ENCODE results near the gene AZGP1. TPM values are rescaled to one million over a fixed set of nuclear protein-coding genes. Genes with fewer than 3 reads are reported as not detected.
"Not testable (repeated sequence)": the region's sequence is repeated elsewhere in the genome, so short reads cannot be mapped to it uniquely, and the experiment has no call there.

AZGP1 gene
- total and polyA plus RNA-seq, 7 donors = 0.49 to 2.4 (median 0.73) TPM

- TF ChIP-seq CTCF (IDR thresholded peaks at IDR 0.05) = no peak
- DNase-seq (no peak), ATAC-seq (peak in 1 of 4 donors; percentile 34)
- peaks cover 2 to 14% of the 10 kb centered on the region in 2 donors for H3K36me3 ChIP-seq (ENCODE audit: insufficient read depth in 1 of 2, low read depth in 1 of 2)
- H3K4me1 ChIP-seq = peaks cover 20% of the 10 kb centered on the region
- WGBS, 3 donors = 16 to 19% (median 16%) methylated on average over 11 of the region's 11 CpGs
- H3K9me3 ChIP-seq = no peaks in the 10 kb centered on the region
- H3K4me3 ChIP-seq = peak overlapping the region; percentile 98
- H3K27me3 ChIP-seq (ENCODE audit: insufficient read depth in 3 of 3, low read length in 2 of 3) = no peaks in the 10 kb centered on the region
- peak overlapping the region; percentile 100 for H3K27ac ChIP-seq
- intact Hi-C loops (cut with DNase I) = no loop called here
Observed at GRCh38 chr7:100016215-100016901, 40.5 kb upstream of the AZGP1 start.

- 2% methylated on average over 50 to 70 of the region's 70 CpGs for WGBS, 3 donors
- peak within 1 kb of the TSS; percentile 100 for H3K27ac ChIP-seq
- H3K9me3 ChIP-seq = no peaks in the 10 kb centered on the region
- DNase-seq (peak; percentile 89 to 94), ATAC-seq (peak; percentile 99 to 100 (median 99))
- peak within 1 kb of the TSS; percentile 98 for H3K4me3 ChIP-seq
- intact Hi-C loops (cut with DNase I) = no loop called here
- H3K27me3 ChIP-seq (ENCODE audit: insufficient read depth in 3 of 3, low read length in 2 of 3) = no peaks in the 10 kb centered on the region
- H3K4me1 ChIP-seq = peaks cover 17% of the 10 kb centered on the region
- TF ChIP-seq CTCF (IDR thresholded peaks at IDR 0.05) = no peak
- H3K36me3 ChIP-seq (ENCODE audit: insufficient read depth in 1 of 2, low read depth in 1 of 2) = peaks cover 2 to 13% of the 10 kb centered on the region in 2 donors
Observed at GRCh38 chr7:100015232-100016214, 39.7 kb upstream of the AZGP1 start, which contains the start of gene ZKSCAN1. TSS of gene ZKSCAN1 (plus strand) at chr7:100015596. CDS start at chr7:100023507, 7,911 bp downstream.

- ATAC-seq = no peak
- Histone ChIP-seq H3K4me1 (peaks cover 17% of the 10 kb centered on the region), H3K27ac (no peak overlapping the region), H3K9me3 (no peaks in the 10 kb centered on the region), H3K27me3 (ENCODE audit: insufficient read depth in 3 of 3, low read length in 2 of 3) (no peaks in the 10 kb centered on the region), H3K36me3 (ENCODE audit: insufficient read depth in 1 of 2, low read depth in 1 of 2) (no peaks in the 10 kb centered on the region), H3K4me3 (no peak overlapping the region)
- intact Hi-C loops (cut with DNase I) = loop anchor here in 1 of 2 donors (2.0 kb wide), 1 partner anchor 41 kb away; no protein-coding TSS in a partner anchor
- 77 to 79% (median 78%) methylated on average over 3 of the region's 3 CpGs for WGBS, 3 donors
- no peak for DNase-seq
- TF ChIP-seq CTCF (IDR thresholded peaks at IDR 0.05) = no peak
Observed at GRCh38 chr7:100013328-100013676, 37.5 kb upstream of the AZGP1 start.

GRCh38 chr7:100012385-100013327 lies 36.8 kb upstream of the AZGP1 start:
- H3K27ac ChIP-seq; DNase-seq; ATAC-seq; H3K27me3 ChIP-seq (ENCODE audit: insufficient read depth in 3 of 3, low read length in 2 of 3); H3K4me3 ChIP-seq; H3K9me3 ChIP-seq; H3K36me3 ChIP-seq (ENCODE audit: insufficient read depth in 1 of 2, low read depth in 1 of 2): not testable (repeated sequence)
- intact Hi-C loops (cut with DNase I) = loop anchor here in 1 of 2 donors (2.0 kb wide), 1 partner anchor 42 kb away; no protein-coding TSS in a partner anchor
- H3K4me1 ChIP-seq = peaks cover 13% of the 10 kb centered on the region
- WGBS, 3 donors = 76 to 81% (median 77%) methylated on average over 14 of the region's 14 CpGs

Measured in psoas muscle (tissue), 8 donors.